Measurements from ENCODE around the gene MTX2.

MTX2 gene

GRCh38 chr2:176330612-176331011 is 61.4 kb downstream of the MTX2 start:
- no peak for DNase-seq (ENCODE audit: low read depth)
- H3K4me3 ChIP-seq (ENCODE audit: low read length), result no peak overlapping the region
- no peak for TF ChIP-seq CTCF (conservative IDR thresholded peaks at IDR 0.05; ENCODE audit: low read depth, low read length)

GRCh38 chr2:176331646-176332045 is 62.4 kb downstream of the MTX2 start:
- no peak for TF ChIP-seq CTCF (conservative IDR thresholded peaks at IDR 0.05; ENCODE audit: low read depth, low read length)
- no peak overlapping the region for H3K4me3 ChIP-seq (ENCODE audit: low read length)
- DNase-seq (ENCODE audit: low read depth), result no peak

- H3K4me3 ChIP-seq (ENCODE audit: low read length), result no peak overlapping the region
- DNase-seq (ENCODE audit: low read depth), result no peak
- TF ChIP-seq CTCF (conservative IDR thresholded peaks at IDR 0.05; ENCODE audit: low read depth, low read length), result no peak
Measured at GRCh38 chr2:176334729-176335128, 65.5 kb downstream of the MTX2 start.

GRCh38 chr2:176338395-176338794 is 69.2 kb downstream of the MTX2 start:
- TF ChIP-seq CTCF (conservative IDR thresholded peaks at IDR 0.05; ENCODE audit: low read depth, low read length), result no peak
- no peak for DNase-seq (ENCODE audit: low read depth)
- H3K4me3 ChIP-seq (ENCODE audit: low read length), result no peak overlapping the region

- TF ChIP-seq CTCF (conservative IDR thresholded peaks at IDR 0.05; ENCODE audit: low read depth, low read length), result no peak
- no peak overlapping the region for H3K4me3 ChIP-seq (ENCODE audit: low read length)
- DNase-seq (ENCODE audit: low read depth), result no peak
Measured at GRCh38 chr2:176339208-176339607, 70.0 kb downstream of the MTX2 start.

- no peak overlapping the region for H3K4me3 ChIP-seq (ENCODE audit: low read length)
- TF ChIP-seq CTCF (conservative IDR thresholded peaks at IDR 0.05; ENCODE audit: low read depth, low read length), result no peak
- DNase-seq (ENCODE audit: low read depth), result no peak
Measured at GRCh38 chr2:176356251-176356650, 87.0 kb downstream of the MTX2 start.

- TF ChIP-seq CTCF (conservative IDR thresholded peaks at IDR 0.05; ENCODE audit: low read depth, low read length), result no peak
- DNase-seq (ENCODE audit: low read depth), result no peak
- no peak overlapping the region for H3K4me3 ChIP-seq (ENCODE audit: low read length)
Measured at GRCh38 chr2:176364273-176364977, 95.2 kb downstream of the MTX2 start.

All from retinal pigment epithelial cell (primary cell).